GM21786 (cell line): ENCODE measurements around the gene LAIR2.
"Not testable (repeated sequence)": the region's sequence is repeated elsewhere in the genome, so short reads cannot be mapped to it uniquely, and the experiment has no call there.

Experiments used
- ATAC-seq: cut with Tn5 transposase; IDR thresholded peaks from one replicate; pipeline ENCODE4 v1.9.1; 2021; ENCODE audit not compliant: unreplicated experiment

LAIR2 gene

DNA sequence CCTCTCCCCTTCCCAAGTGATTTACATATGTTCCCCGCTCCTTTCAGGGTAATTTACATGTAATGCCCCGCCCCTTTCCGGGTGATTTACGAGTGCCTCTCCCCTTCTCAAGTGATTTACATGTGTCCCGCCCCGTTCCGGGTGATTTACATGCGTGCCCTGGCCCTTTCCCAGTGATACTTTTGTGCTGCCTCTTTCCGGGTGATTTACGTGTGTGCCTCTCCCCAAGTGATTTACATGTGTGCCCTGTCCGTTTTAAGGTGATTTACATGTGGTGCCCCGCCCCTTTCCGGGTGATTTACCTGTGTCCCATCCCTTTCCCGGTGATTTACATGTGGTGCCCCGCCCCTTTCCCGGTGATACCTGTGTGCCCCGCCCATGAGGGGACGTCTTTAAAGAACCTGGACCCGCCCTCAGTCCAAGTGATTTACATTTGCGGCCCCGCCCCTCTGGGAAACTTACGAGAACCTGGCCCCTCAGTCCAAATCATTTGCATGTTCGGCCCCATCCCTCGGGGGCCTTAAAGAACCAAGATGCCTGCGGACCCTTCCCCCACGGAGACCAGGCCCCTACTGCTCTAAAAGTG, 38.5 kb upstream of the LAIR2 start:
- peak; percentile 52 for ATAC-seq

DNA sequence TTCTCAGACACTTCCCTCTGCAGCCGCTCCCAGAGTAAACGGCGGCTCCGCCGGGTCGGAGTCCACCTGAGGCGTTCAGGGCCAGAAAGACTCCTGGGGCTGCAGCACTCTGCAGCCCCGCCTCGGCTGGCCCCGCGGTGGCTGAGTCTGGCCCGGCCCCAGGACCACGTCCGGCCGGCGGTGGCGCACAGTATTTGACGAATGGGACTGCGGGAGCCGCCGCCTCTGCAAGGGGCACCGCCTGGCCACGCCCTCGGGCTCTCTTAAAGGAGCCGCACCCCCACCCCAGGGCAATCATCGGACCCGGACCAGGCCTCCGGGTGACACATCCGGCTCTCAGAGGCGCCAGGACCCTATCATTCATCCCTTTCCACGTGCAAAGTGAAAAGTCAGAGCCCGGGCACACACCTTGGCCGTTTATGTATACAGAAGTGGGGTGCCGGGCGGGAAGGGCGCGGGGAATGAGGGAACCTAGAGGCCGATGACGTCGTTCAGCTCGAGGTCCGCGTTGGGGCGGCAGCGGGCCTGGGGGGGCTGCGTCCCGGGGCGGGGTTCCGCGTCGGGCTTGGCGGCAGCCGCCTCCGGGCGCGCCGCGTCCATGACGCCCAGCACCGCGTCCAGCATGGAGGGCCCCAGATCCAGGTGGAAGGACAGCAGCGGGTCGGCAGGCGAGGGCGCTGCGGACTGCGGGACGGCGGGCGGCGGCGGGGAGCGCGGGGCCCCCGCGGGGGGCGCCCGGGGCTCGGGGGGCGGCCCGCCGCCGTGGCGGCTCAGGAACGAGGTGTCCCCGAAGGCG, 37.8 kb upstream of the LAIR2 start:
- ATAC-seq, result peak; percentile 37

DNA sequence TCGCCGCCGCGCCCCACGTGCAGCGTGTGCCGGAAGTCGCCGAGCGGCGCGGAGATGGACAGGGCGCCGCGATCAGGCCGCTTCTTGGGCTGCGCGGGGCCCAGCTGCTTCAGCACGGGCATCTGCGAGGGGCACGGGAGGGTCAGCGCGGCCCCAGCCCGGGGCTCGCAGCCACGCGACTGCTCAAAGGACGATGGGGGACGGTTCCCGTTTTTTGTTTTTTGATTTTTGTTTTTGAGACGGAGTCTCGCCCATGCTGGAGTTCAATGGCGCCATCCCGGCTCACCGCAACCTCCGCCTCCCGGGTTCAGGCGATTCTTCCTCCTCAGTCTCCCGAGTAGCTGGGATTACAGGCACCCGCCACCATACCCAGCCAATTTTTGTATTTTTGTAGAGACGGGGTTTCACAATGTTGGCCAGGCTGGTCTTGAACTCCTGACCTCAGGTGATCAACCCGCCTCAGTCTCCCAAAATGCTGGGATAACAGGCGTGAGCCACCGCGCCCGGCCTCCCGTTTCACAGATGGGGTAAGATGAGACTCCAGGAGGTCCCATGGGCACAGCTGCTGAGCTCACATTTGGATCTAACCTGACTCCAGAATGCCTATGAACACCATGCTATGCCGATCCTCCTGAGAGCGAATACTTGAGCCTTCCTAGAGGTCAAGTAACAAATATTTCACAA, 37.1 kb upstream of the LAIR2 start:
- ATAC-seq, result no peak

DNA sequence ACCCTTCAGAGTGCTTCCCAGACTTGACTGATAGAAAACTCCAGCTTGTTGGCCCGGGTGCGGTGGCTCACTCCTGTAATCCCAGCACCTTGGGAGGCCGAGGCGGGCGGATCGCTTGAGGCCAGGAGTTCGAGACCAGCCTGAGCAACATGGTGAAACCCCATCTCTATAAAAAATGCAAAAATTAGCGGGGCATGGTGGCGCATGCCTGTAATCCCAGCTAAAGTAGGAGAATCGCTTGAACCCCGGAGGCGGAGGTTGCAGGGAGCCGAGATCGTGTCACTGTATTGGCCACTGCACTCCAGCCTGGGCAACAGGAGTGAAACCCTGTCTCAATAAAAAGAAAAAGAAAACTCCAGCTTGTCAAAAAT, 36.5 kb upstream of the LAIR2 start:
- not testable (repeated sequence) for ATAC-seq

DNA sequence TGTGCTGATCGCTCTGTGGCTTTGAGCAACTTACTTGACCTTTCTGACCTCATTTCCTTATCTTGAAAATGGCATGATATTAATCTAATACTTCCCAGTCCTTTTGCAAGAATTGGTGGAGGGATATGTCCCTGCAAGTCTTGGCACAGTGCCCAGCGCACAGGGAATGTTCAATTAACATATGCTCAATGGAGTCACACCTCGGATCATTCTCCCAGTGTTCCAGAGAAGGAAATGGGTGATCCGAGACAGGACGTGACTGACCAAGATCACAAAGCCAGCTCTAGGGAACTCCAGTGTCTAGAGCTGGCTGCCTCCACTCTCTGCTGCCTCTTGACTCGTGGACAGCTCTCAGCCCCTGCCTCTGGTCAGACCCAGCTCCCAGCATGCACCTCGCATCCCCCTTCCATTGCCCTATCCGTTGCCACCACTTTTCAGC, 33.1 kb upstream of the LAIR2 start:
- no peak for ATAC-seq

DNA sequence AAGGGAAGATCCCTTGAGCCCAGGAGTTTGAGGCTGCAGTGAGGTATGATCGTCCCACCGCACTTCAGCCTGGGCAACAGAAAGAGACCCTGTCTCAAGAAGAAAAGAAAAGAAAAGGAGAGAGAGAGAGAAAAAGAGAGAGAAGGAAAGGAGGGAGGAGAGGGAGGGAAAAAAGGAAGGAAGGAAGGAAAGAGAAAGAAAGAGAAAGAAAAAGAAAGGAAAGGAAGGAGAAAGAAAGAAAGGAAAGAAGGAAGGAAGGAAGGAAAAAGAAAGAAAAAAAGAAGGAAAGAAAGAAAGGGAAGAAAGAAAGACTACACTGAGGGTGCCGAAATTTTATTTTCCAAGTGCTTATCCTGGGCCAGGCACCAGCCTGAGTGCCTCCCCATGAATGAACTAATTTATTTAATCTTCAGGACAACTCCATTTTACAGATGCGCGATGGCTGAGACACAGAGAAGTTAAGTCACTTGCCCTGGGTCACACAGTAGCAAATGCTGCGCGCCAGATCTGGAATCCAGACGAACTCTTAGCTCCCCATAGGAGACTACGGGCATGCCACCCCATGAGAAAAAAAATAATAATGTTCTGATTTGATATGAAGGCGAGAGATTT, 32.2 kb upstream of the LAIR2 start:
- ATAC-seq, result no peak

DNA sequence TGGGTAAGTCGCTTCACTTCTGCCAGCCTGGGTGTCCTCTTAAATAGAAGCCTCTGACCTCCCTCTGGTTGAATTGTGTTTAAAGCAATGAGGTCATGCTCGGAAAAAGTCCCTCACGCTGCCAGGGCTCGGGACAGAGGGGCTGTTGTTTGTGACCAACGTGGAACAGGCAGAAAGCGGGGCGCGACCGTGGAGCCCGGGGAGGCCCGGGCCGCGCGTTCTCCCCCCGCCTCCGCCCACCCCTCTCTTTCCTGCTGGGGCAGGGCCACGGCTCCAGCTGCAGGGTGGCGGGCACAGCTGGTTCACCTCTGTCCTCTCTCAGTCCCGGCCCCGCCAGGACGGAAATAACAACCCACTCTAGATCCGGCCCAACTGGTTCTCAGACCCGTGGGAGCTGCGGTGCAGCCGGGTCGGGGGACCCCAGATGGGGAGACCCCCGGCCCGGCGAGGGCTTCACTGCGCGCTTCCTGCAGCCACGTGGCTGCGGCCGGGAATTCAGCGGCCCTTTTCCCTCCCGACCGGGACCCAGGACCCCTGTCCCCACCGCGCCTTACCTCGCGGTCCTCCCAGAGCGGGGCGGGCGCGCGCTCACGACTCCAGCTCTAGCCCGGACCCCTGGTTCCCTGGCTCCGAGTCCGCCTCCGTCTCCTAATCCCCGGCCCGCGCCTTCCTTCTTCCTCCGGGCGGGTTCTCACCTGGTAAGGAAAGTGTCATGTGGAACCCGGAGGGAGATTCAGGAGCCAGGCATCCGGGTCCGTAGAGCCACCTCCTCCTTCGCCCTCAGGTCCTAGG, 31.4 kb upstream of the LAIR2 start:
- no peak for ATAC-seq

DNA sequence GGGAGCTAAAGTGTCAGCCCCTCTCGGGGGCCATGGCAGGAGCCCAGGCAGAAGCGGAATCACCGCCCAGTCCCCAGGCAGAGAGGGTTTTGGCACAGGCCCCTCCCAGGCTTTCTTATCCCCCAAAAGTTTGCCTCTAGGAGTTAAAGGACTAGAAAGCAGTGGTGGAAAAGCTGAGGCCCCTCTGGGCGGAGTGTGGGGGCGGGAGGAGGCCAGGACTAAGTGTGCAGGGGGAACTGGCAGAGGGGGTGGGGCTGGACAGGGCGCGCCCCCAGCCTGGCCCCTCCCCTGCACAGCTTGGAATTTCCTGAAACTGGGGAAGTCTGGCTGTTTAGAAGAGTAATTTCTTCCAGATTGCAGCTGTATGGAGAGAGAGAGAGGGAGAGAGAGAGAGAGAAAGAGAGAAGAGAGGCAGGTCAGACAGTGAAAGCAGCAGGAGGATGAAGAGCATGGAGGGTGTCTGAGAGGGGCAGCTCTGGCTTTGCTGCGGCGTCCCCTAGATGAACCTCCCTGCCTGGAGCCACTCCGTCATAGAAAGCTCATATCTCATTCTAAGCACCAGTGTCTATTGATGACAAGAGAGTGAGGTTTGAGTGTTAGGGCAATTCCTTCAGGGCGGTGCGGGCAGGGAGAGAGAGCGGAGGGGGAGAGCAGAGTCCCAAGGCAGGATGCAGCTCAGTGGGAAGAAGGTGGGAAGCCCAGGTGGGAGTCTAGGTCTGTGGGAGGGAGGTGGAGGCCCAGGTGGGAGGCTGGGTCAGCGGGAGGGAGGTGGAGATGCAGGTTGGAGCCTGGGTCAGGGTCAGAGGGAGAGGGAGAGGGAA, 29.4 kb upstream of the LAIR2 start, which contains the start of gene CDC42EP5:
TSS of gene CDC42EP5 (minus strand) at position 226 of the 821 bp plus-strand sequence. CDS start 7,749 bp downstream, outside the sequence.
- ATAC-seq, result no peak

DNA sequence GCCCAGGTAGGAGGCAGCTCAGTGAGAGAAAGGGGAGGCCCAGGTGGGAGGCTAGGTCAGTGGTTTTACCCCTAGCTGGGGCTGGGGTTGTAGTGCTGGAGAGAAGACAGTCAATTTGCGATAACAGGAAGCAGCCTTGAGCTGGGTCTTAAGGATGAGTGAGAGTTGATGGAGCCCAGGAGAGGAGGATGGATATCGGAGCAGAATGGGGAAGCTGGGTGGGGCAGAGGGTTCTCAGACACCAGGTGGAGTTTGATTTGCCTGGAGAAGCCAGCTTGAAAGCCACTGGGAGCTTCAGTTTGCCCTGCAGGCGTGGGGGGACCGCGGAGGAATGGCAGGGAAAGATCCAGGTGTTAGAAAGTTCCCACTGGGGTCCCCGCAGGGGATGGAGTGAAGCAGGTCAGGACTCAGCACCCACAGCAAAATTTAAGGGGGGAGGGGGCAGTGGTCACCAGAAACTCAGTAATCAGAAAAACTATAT, 28.7 kb upstream of the LAIR2 start:
- no peak for ATAC-seq

DNA sequence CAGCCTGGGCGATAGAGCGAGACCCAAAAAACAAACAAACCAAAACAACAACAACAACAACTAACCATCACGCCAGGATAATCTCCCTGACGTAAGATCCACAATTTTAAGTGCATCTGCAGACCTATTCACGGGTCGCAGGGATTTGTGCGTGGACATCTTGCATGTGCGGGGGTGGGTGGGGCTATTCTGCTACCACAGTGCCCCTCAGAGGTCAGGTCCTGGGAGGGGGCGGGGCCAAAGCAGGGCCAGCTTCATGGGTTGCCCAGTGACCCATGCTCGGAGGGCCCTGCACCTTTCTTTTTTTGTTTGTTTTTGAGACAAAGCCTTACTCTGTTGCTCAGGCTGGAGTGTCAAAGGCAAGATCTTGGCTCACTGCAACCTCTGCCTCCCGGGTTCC, 26.9 kb upstream of the LAIR2 start:
- ATAC-seq, result no peak

DNA sequence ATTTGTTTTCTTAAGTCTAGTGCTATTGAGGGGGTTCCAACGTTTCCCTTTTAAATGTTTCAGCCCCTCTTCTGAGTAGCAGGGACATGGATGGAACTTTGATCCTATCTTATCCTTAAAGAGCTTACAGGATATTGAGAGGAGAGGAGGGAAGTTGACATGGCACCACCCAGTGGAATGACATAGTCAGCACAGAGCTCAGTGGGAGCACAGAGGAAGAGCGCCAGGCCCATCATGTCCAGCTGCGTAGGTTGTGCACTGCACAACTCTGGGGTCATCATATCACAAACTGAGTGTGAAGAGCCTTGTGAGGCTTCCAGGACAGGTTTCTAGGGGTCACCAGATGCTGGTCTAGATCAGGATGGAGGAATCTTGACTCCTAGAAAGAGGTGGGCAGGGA, 25.0 kb upstream of the LAIR2 start:
- ATAC-seq, result no peak

DNA sequence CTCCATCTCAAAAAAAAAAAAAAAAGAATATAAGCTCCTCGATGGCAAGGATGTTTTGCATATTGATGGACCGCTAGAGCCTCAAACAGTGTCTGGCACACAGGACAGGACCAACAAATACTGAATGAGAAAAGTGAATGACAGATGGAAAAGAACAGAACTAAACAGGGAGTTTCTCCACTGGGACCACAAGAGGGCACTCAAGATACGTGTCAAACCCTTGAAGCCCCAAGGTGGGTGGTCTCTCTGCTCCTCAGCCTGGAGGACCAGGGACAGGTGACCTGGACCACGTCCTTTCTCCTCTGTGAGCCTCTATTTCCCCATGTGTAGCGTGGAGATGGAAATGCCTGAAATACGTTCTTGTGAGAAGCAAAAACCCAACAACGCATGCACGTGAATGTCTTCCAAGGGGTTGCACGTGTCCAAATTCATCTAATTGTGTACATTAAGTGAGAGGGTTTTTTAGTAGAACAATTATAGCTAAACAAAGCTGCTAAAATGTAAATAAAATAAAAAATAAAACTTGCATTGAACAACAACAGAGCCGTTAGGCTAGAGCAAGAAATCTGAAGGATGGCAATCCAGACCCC, 23.9 kb upstream of the LAIR2 start:
- ATAC-seq, result no peak

DNA sequence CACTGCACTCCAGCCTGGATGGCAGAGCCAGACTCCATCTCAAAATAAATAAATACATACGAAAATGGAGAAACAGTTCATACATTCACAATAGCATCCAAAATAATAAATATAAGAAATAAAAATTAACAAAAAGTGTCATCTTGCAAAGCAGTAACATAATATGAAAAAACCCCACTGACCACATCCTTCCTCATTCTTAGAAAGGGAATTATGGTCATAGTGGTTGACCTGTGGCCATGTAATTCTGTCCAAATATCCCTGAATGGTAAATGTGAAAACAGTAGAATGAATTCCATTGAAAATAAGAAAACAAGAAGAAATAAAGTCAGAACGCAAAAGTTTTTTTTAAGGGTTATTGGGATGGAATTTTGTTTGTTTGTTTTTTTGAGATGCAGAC, 22.6 kb upstream of the LAIR2 start:
- ATAC-seq, result no peak

DNA sequence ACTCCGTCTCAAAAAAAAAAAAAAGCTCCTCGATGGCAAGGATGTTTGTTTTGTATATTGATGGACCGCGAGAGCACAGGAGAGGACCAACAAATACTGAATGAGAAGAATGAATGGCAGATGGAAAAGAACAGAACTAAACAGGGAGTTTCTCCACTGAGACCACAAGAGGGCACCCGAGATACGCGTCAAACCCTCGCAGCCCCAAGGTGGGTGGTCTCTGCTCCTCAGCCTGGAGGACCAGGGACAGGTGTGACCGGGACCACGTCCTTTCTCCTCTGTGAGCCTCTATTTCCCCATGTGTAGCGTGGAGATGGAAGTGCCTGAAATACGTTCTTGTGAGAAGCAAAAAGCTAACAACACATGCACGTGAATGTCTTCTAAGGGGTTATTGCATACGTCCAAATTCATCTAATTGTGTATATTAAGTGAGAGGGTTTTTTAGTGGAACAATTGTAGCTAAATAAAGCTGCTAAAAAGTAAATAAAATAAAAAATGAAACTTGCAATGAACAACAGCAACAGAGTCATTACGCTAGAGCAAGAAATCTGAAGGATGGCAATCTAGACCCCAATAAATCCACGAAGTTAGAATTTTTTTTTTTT, 21.2 kb upstream of the LAIR2 start:
- ATAC-seq, result no peak

DNA sequence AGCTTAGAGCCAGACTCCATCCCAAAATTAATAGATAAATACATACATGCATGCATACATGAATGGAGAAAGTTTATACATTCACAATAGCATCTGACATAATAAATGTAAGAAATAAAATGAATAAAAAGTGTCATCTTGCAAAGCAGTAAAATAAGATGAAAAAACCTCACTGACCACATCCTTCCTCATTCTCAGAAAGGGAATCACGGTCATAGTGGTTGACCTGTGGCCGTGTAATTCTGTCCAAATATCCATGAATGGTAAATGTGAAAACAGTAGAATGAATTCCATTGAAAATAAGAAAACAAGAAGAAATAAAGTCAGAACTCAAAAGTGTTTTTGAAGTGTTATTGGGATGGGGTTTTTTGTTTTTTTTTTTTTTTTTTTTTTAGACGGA, 19.7 kb upstream of the LAIR2 start:
- ATAC-seq, result no peak

DNA sequence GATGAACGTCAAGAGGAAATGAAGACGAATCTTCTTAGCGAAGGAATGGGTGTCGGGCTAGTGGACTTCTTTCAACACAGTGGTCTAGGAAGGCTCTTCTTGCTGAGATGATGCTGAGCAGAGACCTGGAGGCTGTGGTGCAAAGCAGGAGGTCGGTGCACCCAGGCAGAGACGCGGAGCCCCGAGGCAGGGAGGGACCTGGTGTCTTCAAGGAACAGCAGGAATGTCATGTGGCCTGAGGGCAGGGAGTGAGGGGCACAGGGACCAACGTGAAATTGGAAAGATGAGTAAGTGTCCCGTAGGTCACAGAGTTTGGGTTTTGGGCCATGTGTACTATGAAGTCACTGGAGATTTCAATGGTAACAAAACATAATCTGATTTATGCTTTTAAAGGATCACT, 18.2 kb upstream of the LAIR2 start:
- no peak for ATAC-seq

DNA sequence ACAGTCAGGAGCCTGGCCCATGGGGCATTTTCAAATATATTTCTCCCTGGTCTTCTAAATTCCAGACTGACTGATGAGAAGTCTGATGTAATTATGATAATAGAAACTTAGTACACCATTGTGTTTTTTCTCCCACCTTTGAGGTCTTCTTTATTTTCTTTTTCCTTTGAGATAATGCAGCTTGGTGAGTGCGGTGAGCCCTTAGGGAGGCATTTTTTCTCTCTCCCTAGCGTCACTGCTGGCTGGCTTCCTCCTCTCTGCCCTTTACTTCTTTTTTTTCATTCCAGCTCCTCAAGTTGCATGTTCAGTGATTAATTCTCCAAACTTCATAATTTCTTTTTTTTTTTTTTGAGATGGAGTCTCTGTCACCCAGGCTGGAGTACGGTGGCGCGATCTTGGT, 16.8 kb upstream of the LAIR2 start:
- no peak for ATAC-seq

DNA sequence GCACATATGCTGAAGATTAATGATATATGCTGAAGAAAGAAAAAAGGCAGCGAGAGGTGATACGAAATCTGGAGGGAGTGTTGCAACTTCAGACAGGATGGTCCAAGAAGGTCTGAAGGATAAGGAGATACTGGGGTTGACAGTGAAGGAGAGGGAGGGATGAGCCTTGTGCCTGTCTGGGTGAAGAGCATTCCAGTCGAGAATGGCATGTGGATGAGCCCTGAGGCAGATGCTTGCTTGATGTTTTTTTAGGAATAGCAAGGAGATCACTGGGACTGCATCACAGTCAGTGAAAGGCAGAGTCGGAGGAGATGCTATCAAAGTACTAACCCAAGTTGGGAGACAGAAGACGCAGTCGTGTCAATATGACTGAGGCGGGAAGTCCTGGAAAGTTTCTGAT, 13.3 kb upstream of the LAIR2 start:
- no peak for ATAC-seq

DNA sequence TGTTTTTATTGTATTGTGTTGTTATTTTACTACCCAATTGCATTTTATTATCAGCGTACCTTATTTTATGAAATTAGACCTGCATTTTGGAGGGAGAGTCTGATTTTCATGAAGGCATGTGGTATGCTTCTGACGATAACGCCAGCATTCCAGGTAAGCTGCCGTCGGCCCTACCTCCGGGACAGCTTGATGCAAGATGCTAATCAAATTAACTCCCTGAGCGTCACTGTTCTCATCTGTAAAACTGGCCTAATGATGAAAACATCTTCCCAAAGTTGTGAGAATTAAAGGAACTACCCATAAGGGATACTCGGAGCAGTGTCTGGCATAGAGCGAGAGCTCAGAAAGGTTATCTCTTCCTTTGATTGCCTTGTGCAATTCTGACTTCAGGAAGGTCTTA, 12.9 kb upstream of the LAIR2 start:
- no peak for ATAC-seq
